ENCODE measurements around the gene DVL1.

The DVL1 gene

GRCh38 chr1:1340185-1340584, 9.0 kb downstream of the DVL1 start:
- no peak for DNase-seq

DNA sequence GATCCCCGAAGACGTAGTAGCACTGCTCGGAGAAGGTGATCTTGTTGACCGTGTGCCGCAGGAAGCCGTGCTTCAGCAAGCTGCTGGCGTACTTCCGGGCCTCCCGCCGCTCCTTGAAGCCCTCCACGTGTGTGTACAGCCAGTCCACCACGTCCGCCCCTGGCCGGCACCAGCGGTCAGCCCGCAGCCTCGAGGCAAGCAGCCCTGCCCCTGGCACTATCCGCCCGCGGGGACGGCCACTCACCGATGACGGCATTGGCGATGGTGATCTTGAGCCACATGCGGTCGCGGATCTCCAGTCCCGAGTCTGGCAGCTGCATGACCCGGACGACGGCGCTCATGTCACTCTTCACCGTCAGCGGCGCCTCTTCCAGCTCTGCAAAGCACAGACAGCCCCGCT, 10.9 kb downstream of the DVL1 start:
- no peak for DNase-seq

GRCh38 chr1:1337793-1338147, 11.4 kb downstream of the DVL1 start:
- DNase-seq, result no peak

DNA sequence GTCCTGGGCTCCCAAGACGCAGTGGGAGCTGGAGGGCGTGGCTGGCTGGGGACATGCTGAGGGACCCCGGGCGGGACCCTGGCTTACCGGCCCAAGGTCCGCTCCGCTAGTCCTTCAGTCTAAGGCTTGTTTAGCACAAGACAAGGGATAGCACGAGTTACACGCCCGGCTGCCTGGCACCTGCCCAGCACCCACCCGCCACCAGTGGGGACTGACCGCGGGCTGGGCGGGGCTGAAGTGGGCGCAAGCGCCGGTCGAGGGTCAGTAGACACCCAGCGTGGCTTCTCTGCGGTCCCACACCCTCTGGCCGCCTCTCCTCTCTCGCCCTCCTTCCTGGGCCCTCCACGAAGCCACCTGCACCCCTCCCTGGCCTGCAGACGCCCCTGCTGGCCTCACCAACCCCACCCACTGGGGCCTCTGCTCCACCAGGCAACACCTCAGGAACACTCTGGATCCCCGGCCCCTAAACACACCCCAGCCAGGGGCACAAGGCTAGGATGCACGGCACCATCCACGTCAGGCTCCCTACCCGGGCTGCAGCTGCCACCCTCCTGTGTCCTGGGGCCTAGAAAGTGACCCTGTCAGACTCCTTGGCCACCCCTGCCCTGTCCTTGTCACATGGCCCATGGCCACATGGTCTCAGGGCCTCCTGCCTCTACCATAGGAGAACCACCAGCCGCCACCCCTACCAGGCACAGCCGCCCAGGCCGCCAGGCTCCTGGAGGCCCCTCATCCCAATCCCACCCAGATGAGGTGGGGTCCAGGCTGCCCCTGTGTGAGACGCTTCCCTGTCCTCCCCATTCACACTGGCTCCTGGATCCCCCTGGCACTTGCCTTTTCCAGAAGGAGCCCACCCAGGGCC, 12.1 kb downstream of the DVL1 start:
- no peak for DNase-seq

DNA sequence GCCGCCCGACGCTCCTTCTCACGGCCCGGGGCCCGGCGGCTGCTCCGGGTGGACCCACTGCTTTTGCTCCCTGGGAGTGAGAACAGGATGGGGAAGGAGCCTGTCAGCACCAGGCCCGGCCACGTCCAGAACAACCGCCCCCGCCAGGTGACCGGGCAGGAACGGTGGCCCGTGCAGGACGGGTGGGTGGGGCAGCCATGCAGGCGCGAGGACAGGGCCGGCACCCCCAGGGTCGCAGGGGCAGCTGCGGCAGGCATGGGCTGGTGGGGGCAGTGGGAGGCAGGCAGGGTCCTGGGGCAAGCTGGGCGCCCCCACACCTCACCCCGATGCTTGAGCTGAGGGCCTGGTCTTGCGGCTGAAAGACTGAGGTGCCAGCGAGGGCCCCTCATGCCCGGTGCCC, 12.8 kb downstream of the DVL1 start:
- no peak for DNase-seq

DNA sequence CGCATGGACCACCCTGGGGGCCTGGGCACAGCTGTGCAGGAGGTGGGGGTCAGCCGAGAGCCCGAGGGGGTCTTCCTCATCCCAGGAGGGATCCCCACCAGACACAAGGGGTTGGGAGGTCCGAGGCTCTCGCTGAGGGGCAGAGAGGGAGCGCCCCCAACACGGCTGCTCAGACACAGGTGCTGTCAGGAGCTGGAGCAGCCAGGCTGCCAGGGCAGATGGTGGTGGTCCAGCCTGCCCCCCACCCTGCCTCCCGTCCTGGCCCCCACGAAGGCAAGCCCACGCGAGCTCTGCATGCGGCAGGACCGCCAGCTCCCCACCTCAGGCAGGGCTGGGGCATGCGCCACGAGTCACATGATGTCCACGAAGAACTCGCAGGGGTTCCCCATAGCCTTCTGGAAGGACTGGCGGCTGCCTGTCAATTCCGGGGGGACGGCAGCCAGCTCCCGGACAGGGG, 13.4 kb downstream of the DVL1 start:
- no peak for DNase-seq

DNA sequence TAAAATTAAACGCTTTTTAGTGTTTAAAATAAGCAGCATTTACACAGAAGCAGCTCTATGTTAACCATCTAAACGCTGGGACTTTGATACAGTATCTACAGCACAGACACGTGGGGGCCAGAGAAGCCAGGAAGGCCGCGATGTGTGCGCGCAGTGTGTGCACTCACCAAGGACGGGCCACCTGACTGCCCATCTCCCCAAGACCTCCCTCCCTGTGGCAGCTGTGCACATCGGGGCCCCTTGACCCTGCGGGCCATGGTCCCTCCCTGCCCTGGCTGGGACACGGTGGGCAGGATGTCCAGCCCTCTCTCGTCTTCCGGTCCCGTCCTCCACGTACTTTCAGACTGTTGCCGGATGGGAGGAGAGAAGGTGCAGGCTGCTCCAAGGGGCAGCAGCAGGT, 13.9 kb downstream of the DVL1 start:
- DNase-seq, result no peak

GRCh38 chr1:1334835-1335234, 14.4 kb downstream of the DVL1 start:
- no peak for DNase-seq

DNA sequence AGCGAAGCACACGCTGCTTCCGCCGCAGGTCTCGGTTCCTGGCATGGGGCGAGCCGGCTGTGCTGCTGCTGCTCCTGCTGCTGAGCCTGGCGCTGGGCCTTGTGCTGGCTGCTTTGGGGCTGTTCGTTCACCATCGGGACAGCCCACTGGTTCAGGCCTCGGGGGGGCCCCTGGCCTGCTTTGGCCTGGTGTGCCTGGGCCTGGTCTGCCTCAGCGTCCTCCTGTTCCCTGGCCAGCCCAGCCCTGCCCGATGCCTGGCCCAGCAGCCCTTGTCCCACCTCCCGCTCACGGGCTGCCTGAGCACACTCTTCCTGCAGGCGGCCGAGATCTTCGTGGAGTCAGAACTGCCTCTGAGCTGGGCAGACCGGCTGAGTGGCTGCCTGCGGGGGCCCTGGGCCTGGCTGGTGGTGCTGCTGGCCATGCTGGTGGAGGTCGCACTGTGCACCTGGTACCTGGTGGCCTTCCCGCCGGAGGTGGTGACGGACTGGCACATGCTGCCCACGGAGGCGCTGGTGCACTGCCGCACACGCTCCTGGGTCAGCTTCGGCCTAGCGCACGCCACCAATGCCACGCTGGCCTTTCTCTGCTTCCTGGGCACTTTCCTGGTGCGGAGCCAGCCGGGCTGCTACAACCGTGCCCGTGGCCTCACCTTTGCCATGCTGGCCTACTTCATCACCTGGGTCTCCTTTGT, 15.5 kb downstream of the DVL1 start:
- no peak for DNase-seq

DNA sequence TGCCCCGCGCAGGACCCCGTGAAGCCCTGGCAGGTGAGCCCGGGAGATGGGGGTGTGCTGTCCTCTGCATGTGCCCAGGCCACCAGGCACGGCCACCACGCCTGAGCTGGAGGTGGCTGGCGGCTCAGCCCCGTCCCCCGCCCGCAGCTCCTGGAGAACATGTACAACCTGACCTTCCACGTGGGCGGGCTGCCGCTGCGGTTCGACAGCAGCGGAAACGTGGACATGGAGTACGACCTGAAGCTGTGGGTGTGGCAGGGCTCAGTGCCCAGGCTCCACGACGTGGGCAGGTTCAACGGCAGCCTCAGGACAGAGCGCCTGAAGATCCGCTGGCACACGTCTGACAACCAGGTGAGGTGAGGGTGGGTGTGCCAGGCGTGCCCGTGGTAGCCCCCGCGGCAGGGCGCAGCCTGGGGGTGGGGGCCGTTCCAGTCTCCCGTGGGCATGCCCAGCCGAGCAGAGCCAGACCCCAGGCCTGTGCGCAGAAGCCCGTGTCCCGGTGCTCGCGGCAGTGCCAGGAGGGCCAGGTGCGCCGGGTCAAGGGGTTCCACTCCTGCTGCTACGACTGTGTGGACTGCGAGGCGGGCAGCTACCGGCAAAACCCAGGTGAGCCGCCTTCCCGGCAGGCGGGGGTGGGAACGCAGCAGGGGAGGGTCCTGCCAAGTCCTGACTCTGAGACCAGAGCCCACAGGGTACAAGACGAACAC, 16.3 kb downstream of the DVL1 start:
- DNase-seq, result no peak

GRCh38 chr1:1332031-1332755, 17.0 kb downstream of the DVL1 start:
- DNase-seq, result no peak

- DNase-seq, result no peak
Observed at GRCh38 chr1:1331068-1331965, 17.9 kb downstream of the DVL1 start, which contains the start of gene TAS1R3. Gene TAS1R3, plus strand, starts transcription at chr1:1331280. Its CDS starts 66 bp downstream, at chr1:1331346.

GRCh38 chr1:1330366-1331067, 18.7 kb downstream of the DVL1 start:
- DNase-seq, result no peak

DNA sequence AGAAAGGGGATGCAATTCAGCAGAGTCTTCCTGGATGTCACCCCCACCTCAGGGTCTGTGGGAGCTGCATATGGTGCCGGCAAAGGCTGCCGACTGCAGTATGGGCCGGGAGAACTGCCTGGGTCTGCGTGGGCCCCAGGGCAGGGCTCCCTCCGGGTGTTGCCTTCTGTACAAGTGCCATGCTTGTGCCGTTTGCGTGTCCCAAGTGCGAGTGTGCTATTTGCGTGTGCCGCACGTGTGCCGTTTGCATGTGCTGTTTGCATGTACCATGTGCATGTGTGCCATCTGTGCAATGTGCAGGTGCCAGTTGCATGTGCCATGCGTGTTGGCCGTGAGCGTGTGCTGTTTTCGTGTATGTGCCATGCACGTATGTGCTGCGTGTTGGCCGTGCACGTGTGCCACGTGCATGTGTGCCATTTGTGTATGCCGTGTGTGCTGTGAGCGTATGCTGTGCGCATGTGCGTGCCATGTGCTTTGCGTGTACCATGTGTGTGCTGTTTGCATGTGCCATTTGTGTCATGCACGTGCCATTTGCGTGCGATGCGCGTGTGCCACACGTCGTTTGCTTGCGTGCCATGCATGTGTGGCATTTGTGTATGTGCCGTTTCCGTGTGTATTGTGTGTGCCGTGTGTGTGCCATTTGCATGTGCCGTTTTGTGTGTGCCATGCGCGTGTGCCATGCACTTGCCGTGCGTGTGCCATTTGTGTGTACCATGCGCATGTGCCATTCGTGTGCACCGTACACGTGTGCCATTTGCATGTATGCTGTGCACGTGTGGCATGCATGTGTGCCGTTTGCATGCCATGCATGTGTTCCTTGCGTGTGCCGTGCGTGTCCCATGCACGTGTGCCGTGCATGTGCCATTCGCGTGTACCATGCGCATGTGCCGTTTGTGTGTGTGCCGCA, 19.7 kb downstream of the DVL1 start:
- no peak for DNase-seq

DNA sequence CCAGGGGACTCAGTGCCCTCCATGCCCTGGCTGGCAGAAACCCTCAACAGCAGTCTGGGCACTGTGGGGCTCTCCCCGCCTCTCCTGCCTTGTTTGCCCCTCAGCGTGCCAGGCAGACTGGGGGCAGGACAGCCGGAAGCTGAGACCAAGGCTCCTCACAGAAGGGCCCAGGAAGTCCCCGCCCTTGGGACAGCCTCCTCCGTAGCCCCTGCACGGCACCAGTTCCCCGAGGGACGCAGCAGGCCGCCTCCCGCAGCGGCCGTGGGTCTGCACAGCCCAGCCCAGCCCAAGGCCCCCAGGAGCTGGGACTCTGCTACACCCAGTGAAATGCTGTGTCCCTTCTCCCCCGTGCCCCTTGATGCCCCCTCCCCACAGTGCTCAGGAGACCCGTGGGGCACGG, 21.0 kb downstream of the DVL1 start:
- no peak for DNase-seq

DNA sequence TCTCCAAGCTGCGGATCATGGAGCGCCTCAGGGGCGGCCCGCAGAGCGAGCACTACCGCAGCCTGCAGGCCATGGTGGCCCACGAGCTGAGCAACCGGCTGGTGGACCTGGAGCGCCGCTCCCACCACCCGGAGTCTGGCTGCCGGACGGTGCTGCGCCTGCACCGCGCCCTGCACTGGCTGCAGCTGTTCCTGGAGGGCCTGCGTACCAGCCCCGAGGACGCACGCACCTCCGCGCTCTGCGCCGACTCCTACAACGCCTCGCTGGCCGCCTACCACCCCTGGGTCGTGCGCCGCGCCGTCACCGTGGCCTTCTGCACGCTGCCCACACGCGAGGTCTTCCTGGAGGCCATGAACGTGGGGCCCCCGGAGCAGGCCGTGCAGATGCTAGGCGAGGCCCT, 21.9 kb downstream of the DVL1 start:
- no peak for DNase-seq

DNA sequence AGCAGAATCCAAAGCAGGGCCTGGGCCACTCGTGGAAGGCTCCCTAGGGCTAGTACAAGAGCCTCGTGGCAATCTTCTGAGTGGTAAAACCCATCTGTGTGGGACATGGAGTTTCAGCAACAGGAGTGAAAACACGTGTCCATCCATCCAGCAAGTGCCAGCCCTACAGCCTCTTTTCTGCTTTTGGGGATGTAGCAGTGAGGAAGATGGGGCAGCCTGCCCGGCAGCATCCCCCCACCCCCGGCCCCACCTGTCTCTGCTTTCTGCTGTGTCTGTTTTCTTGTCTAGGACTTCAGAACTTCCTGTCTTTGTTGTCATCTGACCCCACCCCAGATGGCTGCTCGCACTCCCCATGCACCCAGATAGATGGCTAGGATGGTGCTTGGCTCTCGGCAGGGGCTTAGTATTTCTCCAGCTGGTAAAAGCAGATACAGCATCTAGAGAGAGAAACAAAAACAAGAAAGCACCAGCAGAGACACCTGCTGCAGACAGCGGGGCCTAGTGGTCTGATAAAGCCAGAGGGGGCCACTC, 23.1 kb downstream of the DVL1 start:
- DNase-seq, result no peak

DNA sequence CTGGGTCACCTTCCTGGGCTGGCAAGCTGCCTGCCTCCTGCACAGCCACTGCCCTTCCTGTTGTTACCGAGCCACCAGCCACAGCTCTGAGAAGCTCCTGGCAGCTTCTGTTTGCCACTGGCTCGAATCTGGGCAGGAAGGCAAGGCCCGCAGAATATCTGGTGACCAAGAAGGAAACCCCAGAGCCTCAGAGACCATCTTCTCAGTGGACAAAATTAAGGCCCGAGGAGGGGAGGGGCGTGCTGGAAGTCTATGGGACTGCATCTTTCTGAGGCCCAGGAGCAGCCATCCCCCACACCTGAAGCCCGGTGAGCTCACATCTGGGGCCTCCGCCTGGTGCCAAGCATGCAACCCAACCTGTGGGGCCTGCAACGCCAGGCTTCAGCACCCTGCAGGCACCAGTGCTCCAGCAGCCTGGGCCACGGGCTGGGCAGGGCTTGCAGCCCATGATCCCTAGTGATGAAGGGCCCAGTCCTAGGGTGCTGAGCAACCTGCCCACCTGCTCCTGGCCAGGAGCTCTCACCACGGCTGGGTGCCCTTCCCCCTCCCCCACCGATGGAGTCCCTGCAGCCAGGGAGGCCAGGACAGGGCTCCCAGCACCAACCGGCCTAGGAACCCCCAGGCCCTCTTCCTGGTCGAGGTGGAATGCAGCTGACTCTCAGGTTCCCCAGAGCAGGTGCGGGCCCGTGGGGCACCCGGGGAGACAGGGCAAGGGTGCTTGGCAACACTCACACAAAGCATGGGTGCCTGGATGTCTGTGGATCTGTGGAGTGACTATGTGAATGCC, 23.7 kb downstream of the DVL1 start:
- no peak for DNase-seq

Data from NCI-H1694 treated with DMSO at 0.1 percent for 48 hours (cell line).